ENCODE measurements around the gene DIP2A.

DIP2A gene

GRCh38 chr21:46412521-46413364 is 45.9 kb upstream of the DIP2A start:
- H3K4me2 ChIP-seq (ENCODE audit: low read depth, low read length, poor library complexity, severe bottlenecking), result no peak overlapping the region
- H3K9me2 ChIP-seq (replicated peaks; ENCODE audit: insufficient read depth, low read length), result no peaks in the 10 kb centered on the region
- no peak overlapping the region for H2AFZ ChIP-seq (ENCODE audit: low read depth, low read length, severe bottlenecking)
- H3K9ac ChIP-seq (ENCODE audit: low read length), result no peak overlapping the region
- no peak overlapping the region for H3K27ac ChIP-seq (ENCODE audit: low read depth, low read length)
- no peaks in the 10 kb centered on the region for H3K27me3 ChIP-seq (ENCODE audit: low read length)
- no peaks in the 10 kb centered on the region for H4K20me1 ChIP-seq (ENCODE audit: low read depth, low read length)
- no peak overlapping the region for H3K4me3 ChIP-seq (ENCODE audit: insufficient read depth, low read length, poor library complexity, severe bottlenecking)
- TF ChIP-seq CTCF (IDR thresholded peaks at IDR 0.05; ENCODE audit: insufficient read depth, low read length, poor library complexity, severe bottlenecking) (no peak), EZH2phosphoT487 (conservative IDR thresholded peaks at IDR 0.05; ENCODE audit: low read length) (no peak)
- H3K79me2 ChIP-seq (ENCODE audit: insufficient read depth, low read length), result no peaks in the 10 kb centered on the region
- H3K9me3 ChIP-seq (ENCODE audit: insufficient read depth, low read length), result no peaks in the 10 kb centered on the region
- no peaks in the 10 kb centered on the region for H3F3A ChIP-seq (ENCODE audit: insufficient read depth)
- H3K36me3 ChIP-seq (ENCODE audit: low read length), result 0 out of 2 replicates have a peak, but pooled peaks cover 6% of the 10 kb centered on the region

GRCh38 chr21:46413365-46413696 is 45.4 kb upstream of the DIP2A start:
- H3K36me3 ChIP-seq (ENCODE audit: low read length), result 0 out of 2 replicates have a peak, but pooled peaks cover under 1% of the 10 kb centered on the region
- no peaks in the 10 kb centered on the region for H3K9me3 ChIP-seq (ENCODE audit: insufficient read depth, low read length)
- no peaks in the 10 kb centered on the region for H3K79me2 ChIP-seq (ENCODE audit: insufficient read depth, low read length)
- H3K4me2 ChIP-seq (ENCODE audit: low read depth, low read length, poor library complexity, severe bottlenecking), result no peak overlapping the region
- no peaks in the 10 kb centered on the region for H3F3A ChIP-seq (ENCODE audit: insufficient read depth)
- H3K27me3 ChIP-seq (ENCODE audit: low read length), result no peaks in the 10 kb centered on the region
- TF ChIP-seq EZH2phosphoT487 (conservative IDR thresholded peaks at IDR 0.05; ENCODE audit: low read length), result no peak
- no peak for TF ChIP-seq CTCF (IDR thresholded peaks at IDR 0.05; ENCODE audit: insufficient read depth, low read length, poor library complexity, severe bottlenecking)
- no peak overlapping the region for H2AFZ ChIP-seq (ENCODE audit: low read depth, low read length, severe bottlenecking)
- H3K27ac ChIP-seq (ENCODE audit: low read depth, low read length), result no peak overlapping the region
- H3K9me2 ChIP-seq (replicated peaks; ENCODE audit: insufficient read depth, low read length), result no peaks in the 10 kb centered on the region
- no peak overlapping the region for H3K4me3 ChIP-seq (ENCODE audit: insufficient read depth, low read length, poor library complexity, severe bottlenecking)
- H3K9ac ChIP-seq (ENCODE audit: low read length), result no peak overlapping the region
- no peaks in the 10 kb centered on the region for H4K20me1 ChIP-seq (ENCODE audit: low read depth, low read length)

GRCh38 chr21:46414965-46415275 is 43.8 kb upstream of the DIP2A start:
- no peaks in the 10 kb centered on the region for H4K20me1 ChIP-seq (ENCODE audit: low read depth, low read length)
- no peaks in the 10 kb centered on the region for H3K36me3 ChIP-seq (ENCODE audit: low read length)
- H3K79me2 ChIP-seq (ENCODE audit: insufficient read depth, low read length), result no peaks in the 10 kb centered on the region
- no peaks in the 10 kb centered on the region for H3K27me3 ChIP-seq (ENCODE audit: low read length)
- H2AFZ ChIP-seq (ENCODE audit: low read depth, low read length, severe bottlenecking), result no peak overlapping the region
- H3K9me3 ChIP-seq (ENCODE audit: insufficient read depth, low read length), result no peaks in the 10 kb centered on the region
- H3K27ac ChIP-seq (ENCODE audit: low read depth, low read length), result no peak overlapping the region
- H3F3A ChIP-seq (ENCODE audit: insufficient read depth), result no peaks in the 10 kb centered on the region
- H3K4me3 ChIP-seq (ENCODE audit: insufficient read depth, low read length, poor library complexity, severe bottlenecking), result no peak overlapping the region
- no peak overlapping the region for H3K4me2 ChIP-seq (ENCODE audit: low read depth, low read length, poor library complexity, severe bottlenecking)
- H3K9me2 ChIP-seq (replicated peaks; ENCODE audit: insufficient read depth, low read length), result no peaks in the 10 kb centered on the region
- no peak overlapping the region for H3K9ac ChIP-seq (ENCODE audit: low read length)
- TF ChIP-seq EZH2phosphoT487 (conservative IDR thresholded peaks at IDR 0.05; ENCODE audit: low read length) (no peak), CTCF (IDR thresholded peaks at IDR 0.05; ENCODE audit: insufficient read depth, low read length, poor library complexity, severe bottlenecking) (no peak)

All from SU-DHL-6 (cell line).